Esophagus muscularis mucosa (tissue), 4 donors: ENCODE measurements around the gene DISP3.

Experiments
- EP300 ChIP-seq: sonication (generic); formaldehyde crosslinking; IDR thresholded peaks from one replicate; pipeline ENCODE4 v1.6.1; 2017; ENCODE audit warnings: antibody characterized with exemption
- POLR2A ChIP-seq: fragments of 450-650 bp; IDR thresholded peaks from one replicate; pipeline ENCODE4 v1.6.1; 2017; ENCODE audit warnings: antibody characterized with exemption, moderate library complexity, mild to moderate bottlenecking, low read depth
- POLR2AphosphoS5 ChIP-seq, 2 donors: sonication (generic); formaldehyde crosslinking; IDR thresholded peaks; one replicate each; pipeline ENCODE4 v1.6.1; 2017; ENCODE audit warnings: antibody characterized with exemption in 2 of 2
- TF ChIP-seq, protein P1 (sequence below), 3 experiments: fragments of 200-600 bp in 2 of 3; fragments of 450-650 bp in 1 of 3; sonication (generic) in 2 of 3; IDR thresholded peaks; one replicate each; pipeline ENCODE4 v1.5.1; 2017 to 2019; ENCODE audit warnings: antibody characterized with exemption in 3 of 3, mild to moderate bottlenecking in 2 of 3, moderate library complexity in 1 of 3

- no peak for TF ChIP-seq POLR2A
- no peak for TF ChIP-seq EP300
- no peak for TF ChIP-seq POLR2AphosphoS5 (IDR thresholded peaks at IDR 0.05)
- TF ChIP-seq, protein P1, sequence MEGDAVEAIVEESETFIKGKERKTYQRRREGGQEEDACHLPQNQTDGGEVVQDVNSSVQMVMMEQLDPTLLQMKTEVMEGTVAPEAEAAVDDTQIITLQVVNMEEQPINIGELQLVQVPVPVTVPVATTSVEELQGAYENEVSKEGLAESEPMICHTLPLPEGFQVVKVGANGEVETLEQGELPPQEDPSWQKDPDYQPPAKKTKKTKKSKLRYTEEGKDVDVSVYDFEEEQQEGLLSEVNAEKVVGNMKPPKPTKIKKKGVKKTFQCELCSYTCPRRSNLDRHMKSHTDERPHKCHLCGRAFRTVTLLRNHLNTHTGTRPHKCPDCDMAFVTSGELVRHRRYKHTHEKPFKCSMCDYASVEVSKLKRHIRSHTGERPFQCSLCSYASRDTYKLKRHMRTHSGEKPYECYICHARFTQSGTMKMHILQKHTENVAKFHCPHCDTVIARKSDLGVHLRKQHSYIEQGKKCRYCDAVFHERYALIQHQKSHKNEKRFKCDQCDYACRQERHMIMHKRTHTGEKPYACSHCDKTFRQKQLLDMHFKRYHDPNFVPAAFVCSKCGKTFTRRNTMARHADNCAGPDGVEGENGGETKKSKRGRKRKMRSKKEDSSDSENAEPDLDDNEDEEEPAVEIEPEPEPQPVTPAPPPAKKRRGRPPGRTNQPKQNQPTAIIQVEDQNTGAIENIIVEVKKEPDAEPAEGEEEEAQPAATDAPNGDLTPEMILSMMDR (IDR thresholded peaks at IDR 0.05), result no peak
These were observed 26.9 kb downstream of the DISP3 start for GRCh38 chr1:11505591-11506538.
